CD4-positive, alpha-beta T cell treated with Interleukin-1 beta for 1 hour (primary cell): ENCODE measurements around the gene RAMP3.

Experiments used
- DNase-seq, 2 donors: peaks; one replicate each; pipeline ENCODE4 v3.0.0-alpha.2; 2020 to 2022

Gene RAMP3

DNA sequence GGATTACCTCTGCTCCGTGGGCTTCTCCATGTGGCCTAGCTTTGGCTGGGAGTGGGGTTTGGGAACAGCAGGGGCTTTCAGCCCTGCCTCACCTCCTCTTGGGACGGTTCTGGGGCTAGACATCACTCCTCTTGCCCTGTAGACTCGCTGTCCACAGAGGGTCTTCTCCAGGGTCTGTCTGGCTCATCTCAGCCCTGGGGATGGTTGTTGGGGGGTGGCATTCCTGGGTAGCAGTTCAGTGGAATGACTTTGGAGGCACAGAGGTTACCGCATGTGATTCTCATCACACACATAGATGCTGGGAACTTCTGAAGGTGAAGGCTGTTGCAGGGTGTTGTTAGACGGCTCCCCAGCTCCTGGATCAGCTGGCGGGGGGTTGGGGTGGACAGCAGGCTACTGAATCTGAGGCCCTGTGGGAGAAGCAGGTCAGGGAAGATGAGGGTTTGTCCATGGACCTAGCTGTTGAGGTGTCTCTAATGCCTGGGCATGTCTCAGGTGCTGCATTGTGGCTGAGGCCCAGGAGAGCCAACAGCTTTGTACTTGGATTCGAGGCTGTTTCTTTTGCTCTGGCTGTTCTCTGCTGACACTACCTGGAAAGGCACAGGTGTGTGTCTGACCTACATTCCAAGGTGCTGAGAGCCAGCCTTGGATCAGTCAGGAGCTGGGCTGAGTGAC, 23.8 kb downstream of the RAMP3 start:
- DNase-seq = no peak

DNA sequence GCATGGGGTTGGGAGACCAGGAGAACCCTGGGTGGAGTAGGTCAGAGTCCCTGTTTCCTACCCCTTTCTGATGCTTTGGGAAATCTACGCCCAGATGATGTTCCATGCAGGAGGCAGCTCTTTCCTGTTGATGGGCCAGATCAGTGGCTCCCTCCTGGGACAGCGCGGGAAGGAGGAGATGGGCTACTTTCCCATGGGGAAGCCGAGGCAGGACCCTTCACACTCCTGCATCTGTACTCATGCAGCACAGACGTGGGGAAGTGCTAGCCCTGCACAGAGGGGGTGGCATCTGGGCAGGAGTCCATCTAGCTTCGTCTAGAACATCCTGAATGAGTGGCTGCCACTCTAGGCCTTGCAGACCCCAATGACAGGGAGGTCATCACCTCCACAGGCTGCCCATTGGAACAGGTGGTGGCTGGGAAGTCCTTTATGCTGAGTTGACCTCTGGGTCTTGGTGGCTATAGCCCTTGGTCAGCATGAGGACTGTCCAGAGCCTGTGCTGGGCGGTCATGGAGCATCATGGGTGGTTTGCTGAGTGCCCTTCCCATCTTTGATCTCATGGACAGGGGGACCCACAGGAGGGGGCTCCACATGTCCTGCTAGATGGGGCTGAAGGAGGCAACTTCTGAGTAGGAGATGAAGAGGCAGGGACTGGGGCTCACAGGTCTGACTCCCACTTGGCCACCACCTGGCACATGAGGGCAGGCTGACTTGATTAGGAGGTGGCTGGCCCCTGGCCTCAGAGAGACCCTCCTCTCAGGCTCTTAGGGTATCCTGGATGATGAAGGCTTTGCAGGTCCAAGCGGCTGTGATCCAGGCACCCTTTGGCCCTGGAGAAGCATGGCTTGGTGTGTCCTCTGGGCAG, 24.6 kb downstream of the RAMP3 start:
- no peak for DNase-seq

GRCh38 chr7:45182856-45183710, 25.5 kb downstream of the RAMP3 start:
- no peak for DNase-seq

GRCh38 chr7:45183711-45184210, 26.2 kb downstream of the RAMP3 start:
- DNase-seq = no peak

DNA sequence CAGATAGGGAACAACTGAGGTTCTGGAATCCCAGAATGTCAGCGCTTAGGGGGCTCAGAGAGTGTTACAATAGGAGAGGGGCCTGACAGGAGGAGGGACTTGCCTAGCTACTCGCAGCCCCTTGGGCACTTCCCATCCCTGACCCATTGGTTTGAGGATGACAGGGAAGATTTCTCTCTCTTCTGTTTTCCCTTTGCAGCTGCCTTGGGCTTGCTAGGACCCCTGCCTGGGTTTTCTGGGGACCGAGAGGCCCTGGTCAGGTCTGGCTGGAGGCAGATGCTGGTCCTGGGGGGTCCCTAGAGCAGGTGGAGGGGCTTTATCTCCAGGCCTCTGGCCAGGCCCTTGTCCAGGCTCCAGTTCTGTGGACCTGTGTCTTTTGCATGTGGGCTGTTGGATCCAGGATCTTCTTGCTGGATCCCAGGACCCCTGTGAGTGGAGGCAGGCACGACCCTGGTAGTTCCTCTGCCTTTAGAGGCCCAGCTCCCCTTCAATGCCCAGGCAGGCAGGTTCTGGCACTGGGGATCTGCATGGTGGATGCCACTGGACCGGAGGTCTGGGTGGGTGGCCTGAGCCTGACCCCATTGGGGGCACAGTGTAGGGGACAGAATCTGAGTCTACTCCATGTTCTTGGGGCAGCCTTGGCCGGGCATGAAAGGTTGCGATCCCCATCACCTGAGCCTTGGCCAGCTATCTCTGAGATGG, 26.9 kb downstream of the RAMP3 start:
- DNase-seq = no peak

- no peak for DNase-seq
Measured at GRCh38 chr7:45185028-45185863, 27.7 kb downstream of the RAMP3 start.

DNA sequence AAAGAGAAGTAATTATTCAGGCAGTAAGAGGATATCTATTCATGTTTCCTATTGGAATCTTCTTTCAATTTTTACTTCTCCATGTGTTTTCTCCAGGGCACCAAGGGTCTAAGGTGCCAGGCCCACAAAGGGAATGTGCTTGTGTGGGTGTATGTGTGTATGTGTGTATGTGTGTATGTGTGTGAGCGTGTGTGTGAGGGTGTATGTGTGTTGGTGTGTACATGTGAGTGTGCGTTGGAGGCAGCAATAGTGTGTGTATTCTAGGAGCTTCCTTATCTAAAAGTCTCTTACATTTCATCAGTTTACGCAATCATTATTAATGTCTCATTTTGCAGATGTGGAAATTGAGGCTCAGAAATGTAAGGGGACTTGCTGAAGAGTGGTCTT, 28.3 kb downstream of the RAMP3 start:
- no peak for DNase-seq

DNA sequence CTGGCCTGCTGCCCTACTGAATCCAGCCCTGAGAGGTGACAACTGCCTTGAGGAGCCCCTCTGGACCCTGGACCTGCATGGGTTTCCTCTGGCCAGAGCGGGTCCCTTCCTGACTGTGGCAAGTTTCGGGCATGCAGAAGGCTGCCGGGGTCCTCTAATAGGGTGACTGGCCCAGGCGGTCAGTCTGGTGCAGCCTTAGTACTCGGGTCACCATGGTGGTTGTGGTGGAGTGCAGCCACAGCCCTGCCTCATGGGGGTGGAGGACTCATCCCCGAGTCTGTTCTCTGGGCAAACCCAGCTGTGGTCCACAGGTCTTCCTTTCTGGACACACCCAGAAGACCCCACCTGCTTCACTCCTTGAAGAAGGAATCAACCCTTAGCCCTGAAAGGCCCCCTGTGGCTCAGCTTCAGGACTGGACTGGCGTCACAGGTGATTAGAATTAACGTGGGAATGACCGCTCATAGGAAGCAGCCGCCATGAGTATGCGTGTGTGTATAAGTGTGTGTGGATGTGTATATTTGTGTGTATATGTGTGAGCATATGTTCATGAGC, 28.7 kb downstream of the RAMP3 start:
- DNase-seq = no peak

- no peak for DNase-seq
Measured at GRCh38 chr7:45187089-45187945, 29.7 kb downstream of the RAMP3 start.

GRCh38 chr7:45187946-45188411, 30.4 kb downstream of the RAMP3 start:
- no peak for DNase-seq

GRCh38 chr7:45188736-45189135, 31.1 kb downstream of the RAMP3 start:
- no peak for DNase-seq

DNA sequence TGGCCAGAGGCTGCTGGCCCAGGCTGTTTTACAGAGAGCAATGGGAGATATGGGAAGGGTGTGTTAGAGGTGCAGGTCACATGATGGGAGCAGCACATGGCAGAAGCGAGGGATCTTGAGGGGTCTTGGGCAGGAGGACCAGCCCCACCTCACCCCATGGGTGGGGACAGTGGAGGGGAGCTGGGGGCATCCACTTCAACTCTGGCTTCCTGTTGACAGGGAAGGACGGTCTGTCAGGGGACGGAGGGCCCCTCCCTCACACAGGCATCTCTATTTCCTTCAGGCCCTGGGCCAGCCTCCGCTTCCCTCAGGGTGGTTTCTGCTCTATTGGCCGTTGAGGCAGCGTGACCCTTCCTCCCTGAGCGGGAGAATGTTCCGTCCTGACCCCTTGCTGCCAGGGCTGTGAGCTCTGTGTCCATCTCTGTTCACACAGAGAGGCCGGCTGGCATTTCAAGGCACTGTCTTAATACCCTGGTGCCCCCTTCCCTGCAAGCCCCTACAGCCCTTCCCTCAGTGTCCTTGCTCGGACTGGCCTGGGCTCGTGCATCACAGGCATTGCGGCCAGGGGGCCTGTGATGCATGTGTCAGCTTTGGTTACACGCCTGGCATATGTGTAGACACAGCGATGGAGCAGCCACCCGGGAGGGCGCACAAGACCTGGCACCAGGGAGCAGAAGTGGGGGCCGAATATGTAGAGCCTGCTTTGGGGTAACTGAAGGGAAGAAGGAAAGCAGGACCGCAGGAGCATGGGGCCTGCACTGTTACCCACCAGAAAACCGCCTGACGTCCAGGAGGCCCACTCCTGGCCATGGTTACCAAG, 31.8 kb downstream of the RAMP3 start:
- no peak for DNase-seq

- no peak for DNase-seq
Measured at GRCh38 chr7:45190406-45191165, 33.0 kb downstream of the RAMP3 start.

DNA sequence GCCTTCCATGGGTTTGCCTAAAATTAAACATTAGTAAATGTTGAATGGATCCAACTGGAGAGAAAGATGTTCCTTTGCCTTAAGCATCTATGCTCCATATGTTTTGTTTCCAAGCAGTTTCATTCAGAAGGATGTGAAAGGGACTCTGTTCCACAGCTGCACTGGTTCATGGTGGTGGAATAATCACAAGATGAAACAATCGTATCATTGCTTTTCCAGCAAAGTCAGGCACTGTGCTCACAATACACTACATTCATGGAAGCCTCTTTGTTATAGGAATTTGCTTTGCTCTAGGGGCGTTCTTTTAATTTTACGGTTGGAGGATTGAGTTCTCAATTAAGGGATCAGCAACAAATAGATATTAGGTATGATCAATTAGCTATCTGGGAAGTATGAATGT, 33.8 kb downstream of the RAMP3 start:
- no peak for DNase-seq

DNA sequence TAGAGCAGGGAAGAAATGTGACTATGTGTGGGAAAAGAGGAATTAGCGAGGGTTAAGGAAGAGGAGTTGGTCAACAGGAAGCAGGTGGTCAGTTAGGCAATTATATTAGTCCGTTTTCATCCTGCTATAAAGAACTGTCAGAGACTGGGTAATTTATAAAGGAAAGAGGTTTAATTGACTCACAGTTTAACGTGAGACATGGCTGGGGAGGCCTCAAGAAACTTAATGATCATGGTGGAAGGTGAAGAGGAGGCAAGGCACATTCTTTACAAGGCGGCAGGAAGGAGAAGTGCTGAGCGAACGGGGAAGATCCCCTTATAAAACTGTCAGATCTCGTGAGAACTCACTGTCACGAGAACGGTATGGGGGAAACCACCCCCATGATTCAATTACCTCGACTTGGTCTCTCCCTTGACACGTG, 35.0 kb downstream of the RAMP3 start:
- peak in 1 of 2 donors; percentile 19 for DNase-seq

DNA sequence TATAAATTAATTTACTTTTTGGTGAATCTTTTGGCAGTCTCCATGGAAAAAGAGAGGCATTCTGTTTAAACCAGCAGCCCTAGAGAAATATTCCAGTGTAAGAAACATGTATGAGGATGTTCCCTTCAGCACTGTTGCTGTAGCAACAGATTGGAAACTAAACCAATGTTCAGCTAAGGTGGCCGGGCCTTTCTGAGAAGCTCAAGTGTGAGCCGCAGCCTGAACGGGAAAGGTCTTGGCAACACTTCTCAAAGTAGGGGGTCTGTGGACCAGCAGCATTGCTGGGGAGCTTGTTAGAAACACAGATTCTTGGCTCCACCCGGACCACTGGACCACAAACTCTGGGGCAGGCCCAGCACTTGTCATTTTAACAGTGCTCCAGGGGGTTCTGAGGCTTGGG, 36.2 kb downstream of the RAMP3 start:
- DNase-seq = no peak

GRCh38 chr7:45196374-45196773, 38.8 kb downstream of the RAMP3 start:
- DNase-seq = no peak

GRCh38 chr7:45197461-45197860, 39.9 kb downstream of the RAMP3 start:
- no peak for DNase-seq
